HL-60/S4 treated with retinoic acid at 250 ng/mL for 4 days and 3 days (cell line): ENCODE data around the gene GSAP.

ENCODE experiments used
- in situ Hi-C: fragments of 300-500 bp; cut with MboI; formaldehyde crosslinking; loops from 2 replicates; pipeline ENCODE4 v1.7.0; 2022; ENCODE audit warnings: low sequenced_read_pairs

GSAP gene

DNA sequence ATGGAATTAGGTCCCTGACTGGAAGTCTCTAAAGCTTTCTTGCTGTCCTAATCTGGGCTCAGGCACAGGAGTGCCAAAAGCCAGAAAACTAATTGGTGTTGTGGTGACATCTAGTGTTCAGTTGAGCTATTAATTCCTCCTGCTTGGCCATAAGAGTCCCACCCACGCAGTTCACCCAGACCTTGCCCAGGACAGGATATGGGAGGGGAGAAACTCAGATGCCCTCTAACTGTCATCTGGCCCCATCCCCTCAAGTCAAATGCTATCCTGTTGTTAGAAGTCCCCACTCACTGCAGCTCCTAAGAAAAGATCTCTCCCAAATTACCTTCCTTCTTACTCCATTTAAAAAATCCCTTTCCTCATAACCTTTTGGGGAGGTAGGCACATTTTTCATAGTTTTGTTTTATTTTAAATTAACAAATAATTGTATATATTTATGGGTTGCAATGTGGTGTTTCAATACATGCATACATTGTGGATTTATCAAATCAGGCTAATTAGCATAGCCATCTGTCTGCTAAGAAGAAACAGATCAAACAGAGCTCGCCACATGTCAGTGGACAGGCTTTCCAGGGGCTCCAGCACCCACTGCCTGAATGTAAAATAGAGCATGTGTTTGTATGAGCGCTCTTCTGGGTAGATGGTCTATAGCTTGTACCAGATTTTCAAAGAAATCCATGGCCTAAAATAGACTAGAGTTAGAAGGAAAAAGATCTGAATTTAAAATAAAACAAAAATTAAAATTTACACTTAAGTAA lies 84.0 kb downstream of the GSAP start:
- in situ Hi-C loops, result loop anchor here (25.0 kb wide), 1 partner anchor 195 kb away; no protein-coding TSS in a partner anchor

DNA sequence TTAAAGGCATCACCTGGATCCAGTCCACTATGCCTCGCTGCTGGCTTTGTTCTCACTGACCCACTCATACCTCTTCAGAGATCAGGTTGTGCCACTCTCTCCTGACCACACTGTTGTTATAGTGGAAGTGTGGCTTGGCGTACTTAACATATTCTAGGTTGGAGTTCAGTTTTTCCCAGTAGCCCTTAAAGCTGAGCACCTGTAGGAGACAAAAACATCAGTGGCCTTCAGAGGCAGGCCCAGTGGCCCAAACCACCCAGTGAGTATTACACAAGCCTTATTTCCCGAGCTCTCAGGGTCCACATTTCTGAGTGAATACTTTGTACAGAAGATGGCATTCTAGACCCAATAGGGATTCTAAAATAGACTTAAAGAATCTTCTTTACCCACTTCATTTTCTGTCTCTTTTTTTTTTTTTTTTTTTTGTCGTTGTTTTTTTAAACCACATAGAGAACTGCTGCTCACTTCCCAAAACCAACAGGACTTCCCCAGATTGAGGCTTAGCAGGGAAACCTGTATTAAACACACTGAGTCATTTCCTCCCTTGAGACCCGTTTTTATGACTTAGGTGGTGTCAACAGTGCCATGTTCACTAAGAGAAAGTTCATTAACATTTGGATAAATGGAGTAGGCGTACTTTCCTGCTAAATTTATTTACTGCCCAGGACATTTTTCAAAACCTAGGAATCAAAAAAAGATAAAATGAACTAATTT lies 85.8 kb downstream of the GSAP start:
- in situ Hi-C loops, result loop anchor here (25.0 kb wide), 1 partner anchor 193 kb away; no protein-coding TSS in a partner anchor

DNA sequence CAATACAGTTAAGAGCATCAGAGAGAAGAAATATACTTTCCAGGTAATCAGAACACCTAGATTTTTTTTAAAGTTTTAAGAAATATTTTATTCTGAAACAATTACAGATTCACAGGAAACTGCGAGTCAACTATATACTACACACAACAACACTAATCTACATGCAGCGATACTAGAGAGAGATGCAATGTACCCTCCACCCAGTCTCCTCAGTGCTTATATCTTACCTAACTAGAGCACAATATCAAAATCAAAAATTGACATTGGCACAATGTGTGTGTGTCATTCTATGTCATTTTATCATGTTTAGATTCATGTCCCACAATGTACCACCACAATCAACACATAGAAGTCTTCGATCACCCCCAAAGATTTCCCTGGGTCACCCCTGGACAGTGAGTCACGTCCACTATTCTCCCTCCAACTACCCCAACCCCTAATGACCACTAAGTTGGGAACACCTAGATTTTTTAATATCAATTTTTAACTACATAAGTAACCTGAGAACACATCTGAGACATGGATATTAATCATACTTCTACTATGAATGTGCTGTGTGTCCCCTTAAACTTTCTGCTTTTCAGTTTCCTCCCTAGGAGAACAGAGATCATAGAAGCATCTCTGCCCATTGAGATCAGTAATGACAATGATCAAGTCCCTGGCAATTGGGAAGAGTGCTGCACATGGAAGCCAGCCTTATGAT lies 86.5 kb downstream of the GSAP start:
- in situ Hi-C loops, result loop anchor here (25.0 kb wide), 1 partner anchor 192 kb away; no protein-coding TSS in a partner anchor

DNA sequence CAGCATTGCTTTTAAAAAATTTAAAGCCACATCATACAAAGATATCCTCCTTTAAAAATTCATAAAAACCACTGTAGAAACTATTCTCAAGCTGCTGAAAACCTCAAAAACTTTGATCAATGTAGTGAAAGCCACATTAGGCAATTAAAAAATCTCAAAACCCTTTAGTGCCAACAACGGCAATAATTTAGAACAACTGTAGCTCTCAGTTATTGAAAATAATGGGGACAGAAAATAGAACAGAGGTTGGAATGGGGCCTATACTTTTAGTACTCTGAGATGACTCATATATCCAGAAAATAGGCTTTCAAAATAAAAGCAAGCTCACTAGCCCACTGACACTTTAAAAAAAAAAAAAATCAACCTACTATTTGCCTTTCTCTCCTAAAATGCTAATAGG lies 87.5 kb downstream of the GSAP start:
- in situ Hi-C loops, result loop anchor here (25.0 kb wide), 1 partner anchor 191 kb away; no protein-coding TSS in a partner anchor

DNA sequence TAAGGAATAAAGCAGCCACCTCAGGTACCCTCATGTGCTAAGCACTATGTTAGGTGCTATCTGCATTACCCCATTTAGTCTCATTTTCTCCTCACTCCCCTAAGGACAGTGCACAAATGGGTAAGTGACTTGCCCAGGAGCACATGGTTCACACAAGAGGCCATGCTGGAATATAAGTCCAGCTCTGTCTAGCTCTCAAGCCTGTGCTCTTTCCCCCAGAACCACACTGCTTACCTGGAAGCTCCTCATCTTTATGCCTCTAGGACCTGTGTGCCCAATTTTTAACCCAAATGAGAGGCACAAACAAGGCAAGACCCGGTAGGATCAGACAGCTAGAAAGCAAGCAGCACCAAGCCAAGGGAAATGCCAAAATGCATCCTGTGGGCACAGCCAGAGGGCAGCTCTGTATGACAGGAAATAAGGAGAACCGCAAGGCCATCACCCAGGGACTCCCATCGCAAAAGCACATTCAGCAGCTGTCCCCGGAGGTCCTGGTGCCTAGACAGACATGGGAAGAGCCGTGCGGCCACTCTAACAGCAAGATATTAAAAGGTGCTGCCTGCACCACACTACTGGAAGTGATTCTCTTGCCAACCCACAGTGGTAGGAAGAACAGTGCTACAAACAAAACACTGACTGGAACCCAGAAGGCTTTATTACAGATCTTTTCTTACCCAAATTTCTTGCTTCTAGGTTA lies 88.1 kb downstream of the GSAP start:
- in situ Hi-C loops, result loop anchor here (25.0 kb wide), 1 partner anchor 191 kb away; no protein-coding TSS in a partner anchor

DNA sequence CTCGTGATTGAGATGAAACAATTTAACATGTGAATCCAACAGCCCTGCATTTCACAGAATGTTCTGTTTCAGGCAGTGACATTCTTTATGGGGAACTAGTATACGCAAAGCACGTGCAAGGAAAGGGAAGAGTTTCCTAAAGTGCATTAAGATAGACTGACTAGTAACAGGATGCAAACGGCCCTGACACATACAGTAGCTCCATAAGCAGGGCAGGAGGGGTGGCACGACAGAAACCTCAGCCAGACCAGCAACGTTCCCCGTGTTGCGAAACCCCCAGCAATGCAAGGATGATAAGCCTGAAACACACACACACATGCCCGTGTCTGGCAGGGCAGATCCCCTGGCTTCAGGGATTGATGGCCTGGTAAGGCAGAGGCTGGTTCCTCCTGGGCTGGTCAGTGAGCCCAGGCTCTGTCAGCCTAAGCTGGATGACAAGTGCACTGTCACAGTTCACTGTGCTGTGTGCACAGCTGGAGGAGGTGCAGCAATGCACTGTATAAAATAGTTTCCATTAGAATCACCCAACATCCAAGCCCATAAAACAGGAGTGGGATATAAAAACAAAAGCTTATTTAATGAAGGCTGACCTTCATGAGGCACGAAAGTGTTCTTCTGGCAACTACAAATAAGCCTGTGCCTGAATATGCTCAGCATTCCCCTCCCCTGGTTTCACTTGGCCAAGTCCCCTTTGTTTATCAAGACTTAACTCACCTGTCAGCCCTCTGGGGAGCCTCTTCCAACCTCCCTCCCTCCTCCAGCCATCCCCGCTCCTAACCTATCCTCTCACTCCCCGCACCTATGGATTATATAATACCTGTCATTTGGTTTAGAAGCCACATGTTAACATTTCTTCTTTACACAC lies 88.8 kb downstream of the GSAP start:
- in situ Hi-C loops, result loop anchor here (25.0 kb wide), 1 partner anchor 190 kb away; no protein-coding TSS in a partner anchor

DNA sequence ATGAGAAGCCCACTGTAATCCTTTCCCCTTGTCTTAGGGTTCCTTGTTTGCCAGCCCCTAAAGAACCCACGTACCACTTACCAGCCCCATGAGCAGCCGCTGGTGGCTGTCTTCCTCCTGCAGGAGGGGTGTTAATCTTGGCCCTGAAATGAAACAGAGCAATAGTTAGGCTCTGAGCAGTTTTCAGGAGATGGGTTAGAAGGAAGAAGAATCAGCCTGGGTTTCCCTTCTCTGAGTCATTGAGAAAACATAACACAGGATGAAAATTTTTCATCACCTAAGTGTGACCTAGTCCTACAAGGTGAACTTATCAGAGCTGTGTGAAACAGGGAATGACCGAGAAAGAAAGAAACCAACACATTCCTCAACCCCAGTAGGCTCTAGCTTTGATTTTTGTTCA lies 90.0 kb downstream of the GSAP start:
- in situ Hi-C loops, result loop anchor here (25.0 kb wide), 1 partner anchor 189 kb away; no protein-coding TSS in a partner anchor

DNA sequence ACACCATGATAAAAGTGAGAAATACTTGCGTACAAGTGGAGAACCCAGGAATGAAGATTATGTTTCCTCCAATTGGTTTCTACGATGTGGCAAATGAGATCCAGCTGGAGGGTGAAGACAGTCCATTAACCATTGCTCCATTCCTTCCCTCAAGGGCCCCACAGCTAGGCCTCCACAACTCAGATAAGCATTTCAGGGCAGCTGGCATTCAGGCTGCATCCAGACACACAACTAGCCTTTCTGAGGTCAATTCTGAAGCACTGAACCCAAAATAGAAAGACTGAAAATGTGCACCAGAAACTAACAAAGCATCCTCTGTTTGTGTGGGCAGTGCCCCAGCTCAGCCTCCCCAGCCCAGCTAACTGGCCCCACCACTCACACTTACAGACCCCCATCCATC lies 94.8 kb downstream of the GSAP start:
- in situ Hi-C loops, result no loop called here

DNA sequence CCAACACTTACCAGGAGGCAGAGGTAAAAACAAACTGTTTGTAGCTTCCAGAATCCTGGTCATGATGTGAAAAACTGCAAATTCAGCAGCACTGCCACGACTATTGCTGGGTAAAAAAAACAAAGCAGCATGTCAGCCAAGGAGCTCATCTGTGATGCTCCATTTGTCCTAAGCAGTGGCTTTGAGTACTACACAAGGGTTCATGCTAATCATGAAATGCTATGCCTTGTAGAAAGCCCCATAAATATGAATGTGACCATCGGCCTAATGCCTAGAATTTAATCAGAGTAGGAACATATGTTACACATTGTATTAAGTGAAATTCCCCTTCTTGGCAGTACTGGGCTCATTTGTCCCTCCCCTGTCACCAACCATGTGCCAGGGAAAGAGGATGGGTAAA lies 95.4 kb downstream of the GSAP start:
- in situ Hi-C loops, result no loop called here

DNA sequence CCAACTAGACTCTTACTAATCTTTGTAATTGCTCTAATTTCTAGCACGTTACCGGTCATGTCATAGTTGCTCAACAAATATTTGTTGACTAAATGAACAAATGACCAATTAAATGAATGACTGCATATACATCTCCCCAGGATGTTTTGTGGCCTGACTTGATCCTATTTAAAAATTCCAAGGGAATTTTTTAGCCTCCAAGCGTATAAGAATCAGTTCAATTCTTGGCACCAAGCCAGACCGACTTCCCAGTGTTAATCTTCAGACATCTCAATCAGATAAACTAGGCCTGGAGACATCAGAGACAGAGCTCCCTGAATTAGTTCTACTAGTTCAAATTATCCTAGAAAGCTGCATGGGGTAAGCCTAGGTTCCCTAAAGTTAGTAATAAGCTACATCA lies 96.0 kb downstream of the GSAP start:
- in situ Hi-C loops, result no loop called here

DNA sequence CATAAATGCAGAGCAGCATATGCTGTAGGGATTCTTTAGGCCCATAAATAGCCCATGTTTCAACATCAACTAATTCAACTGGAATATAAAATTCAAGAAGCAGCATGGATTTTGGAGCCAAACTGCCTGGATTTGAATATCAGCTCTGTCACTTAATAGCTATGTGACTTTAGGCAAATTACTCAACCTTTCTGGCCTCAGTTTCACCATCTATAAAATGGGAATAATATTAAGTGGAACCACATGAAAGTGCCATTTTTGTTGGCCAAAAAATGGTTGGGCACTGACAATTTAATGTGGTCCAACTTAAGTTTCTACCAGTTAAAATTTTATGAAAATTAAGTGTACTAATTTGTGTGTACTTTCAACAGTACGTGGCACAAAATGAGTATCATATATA lies 98.1 kb downstream of the GSAP start:
- in situ Hi-C loops, result no loop called here

DNA sequence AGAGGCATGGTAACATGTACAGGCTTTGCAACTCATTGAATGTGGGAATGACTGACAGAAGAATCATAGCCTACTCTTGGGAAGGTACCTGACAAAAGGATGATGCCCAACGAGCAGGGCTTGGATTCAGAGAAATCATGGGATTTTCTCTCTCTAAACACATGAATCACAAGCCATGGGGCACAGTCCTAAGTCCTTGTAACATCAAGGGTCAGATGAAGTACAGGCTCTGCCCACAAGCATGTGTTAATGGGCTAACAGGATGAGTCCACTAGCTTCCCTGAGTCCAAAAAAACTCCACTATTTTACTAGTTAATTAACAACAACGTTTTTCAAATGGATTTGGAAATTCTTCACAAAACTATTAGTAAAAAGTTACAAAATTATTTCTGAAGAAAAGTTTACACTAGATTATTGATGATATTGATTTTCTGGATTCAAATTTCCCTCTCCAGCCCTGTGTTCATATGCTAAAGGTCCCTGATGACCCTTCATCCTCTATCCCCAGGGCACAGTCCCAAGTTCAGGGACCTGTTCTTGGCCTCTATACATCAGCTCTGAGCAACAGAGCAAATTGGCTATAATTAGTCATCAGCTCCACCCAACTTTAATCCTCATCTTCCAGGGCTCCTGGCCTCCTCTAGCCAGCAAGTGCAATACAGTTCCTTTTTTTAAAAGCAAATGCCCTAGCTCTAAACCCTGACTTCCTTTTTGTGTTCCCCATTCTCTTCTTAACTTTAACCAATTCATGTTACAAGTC lies 99.8 kb downstream of the GSAP start:
- in situ Hi-C loops, result no loop called here

DNA sequence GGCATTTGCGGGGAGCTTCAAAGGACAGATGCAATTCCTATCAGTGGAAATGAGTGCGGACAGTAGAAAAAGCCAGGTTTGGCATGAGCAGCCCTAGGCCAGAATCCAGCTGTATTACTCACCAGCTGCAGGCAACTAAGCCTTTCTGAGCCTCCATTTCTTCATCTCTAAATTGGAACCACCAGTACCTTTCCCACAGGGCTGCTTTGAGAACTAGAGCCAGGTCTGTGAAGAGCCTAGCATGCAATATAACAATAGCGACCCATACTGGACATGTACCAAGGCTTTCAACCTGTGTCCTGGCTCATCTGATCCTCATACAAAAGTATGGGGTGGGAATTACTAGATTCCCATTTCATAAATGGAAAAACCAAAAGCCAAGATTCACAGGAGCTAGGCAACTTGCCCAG lies 101.0 kb downstream of the GSAP start:
- in situ Hi-C loops, result no loop called here

DNA sequence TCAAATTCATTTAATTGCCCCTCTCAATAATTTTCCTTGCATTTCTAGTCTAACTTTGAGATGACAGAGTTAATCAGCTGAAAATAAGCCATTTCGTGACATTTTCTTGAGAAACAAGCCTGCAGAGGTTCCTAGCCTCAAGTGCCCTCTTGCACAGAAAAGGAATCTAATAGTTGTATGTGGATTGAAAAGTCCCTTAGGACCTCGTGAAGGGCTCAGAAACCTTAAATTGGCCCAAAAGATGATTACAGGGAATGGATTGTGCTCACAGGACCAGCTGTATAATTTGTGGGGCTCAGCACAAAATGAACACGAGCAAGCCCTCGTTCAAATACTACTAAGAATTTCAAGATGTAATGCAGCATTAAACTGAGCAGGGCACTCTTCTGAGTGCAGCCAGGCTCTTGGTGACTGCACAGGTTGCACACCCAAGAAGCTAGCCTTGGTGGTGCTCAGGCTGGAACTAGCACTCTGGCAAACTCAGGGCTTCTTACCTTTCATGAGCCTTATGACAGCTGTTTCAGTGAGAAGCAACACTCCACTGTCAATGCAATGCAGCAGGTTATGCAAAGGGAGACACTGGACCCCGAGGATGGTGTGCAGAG lies 102.2 kb downstream of the GSAP start:
- in situ Hi-C loops, result no loop called here

DNA sequence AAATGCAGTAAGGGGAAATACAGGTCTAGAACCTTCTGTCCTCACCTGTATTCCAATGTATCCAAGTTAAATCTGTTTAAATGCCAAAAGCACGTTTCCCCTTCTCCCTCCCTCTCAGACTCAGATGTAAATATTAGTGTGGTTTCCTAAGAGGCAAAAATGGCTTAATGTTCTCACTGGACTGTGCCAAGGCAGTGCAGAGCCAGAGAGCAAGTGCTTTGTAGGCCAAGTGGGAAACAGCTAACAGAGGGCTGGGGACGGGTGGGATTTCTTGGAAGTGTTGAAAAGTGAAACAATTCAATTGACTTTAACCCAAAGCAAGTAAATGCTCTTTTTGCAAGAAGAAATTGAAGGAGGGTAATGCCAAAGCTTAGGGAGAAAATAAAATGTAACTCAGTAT lies 103.1 kb downstream of the GSAP start:
- in situ Hi-C loops, result no loop called here

DNA sequence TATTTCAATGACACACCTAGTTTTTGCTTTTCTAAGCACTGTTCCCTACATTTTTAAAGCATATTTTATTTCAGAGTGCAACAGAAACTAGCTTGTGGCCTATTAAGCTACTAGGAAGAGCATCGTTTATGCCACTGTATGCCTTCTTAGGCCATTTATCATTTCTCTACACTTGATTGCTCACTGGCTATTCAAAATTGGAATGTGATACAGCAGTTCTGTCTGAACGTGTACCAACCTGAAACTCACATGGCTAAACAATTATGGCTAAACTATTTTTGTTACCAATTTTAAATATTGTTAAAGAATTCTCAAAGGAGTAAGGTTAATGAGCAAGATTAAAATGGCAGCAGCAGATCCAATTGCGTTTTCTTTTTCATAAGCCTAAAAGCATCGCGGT lies 105.2 kb downstream of the GSAP start:
- in situ Hi-C loops, result no loop called here

DNA sequence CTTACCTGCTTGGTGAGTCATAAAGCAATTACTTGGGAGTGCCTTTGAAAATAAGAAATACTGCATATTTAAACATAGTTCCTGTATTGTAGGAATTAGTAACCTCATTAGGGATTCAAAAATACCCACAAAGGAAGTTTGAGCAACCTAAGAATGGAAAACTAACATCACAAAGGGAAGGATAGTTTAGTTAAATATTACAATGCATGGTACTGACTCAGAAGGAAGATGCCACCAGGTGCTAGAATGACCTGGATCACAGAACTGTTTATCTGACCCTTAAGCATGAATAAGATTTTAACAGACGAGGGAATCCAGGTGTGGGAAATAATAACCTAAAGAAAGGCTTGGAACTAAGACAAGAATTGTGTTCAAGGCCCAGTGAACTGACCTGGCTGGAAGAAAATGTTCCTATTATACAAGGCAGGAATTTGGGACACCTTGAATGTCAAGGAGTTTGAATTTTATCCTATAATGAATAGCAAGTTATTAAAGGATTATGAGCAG lies 106.4 kb downstream of the GSAP start:
- in situ Hi-C loops, result no loop called here

DNA sequence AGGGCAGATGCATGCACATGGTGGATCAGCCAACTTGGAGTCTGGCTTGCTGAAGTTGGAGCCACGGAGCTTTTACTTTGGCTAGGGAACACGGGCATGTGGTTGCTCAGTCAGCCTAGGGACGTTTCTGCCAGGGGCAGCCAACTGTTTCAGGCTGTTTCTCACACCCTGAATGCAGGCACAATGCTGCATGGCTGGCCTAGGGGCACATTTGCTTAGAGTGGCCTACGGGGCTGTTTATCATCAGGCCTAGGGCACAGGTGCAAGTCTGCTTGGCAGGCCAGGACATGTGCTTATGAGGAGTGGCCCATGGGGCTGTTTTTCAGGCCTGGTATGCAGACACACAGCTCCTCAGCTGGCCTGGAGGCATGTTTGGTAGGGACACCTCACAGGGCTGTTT lies 107.4 kb downstream of the GSAP start:
- in situ Hi-C loops, result no loop called here
